Ovary (tissue), 3 donors: ENCODE data around the gene DFFA.

ENCODE experiments used
- EP300 ChIP-seq: sonication (generic); formaldehyde crosslinking; IDR thresholded peaks from one replicate; pipeline ENCODE4 v1.6.1; 2017; ENCODE audit warnings: antibody characterized with exemption
- TF ChIP-seq, protein P1 (sequence below), 3 donors: fragments of 450-650 bp in 2 of 3; fragments of 200-600 bp in 1 of 3; IDR thresholded peaks; one replicate each; pipeline versions ENCODE4 v1.5.1 to v1.8.0; 2016 to 2022; ENCODE audit warnings: antibody characterized with exemption in 3 of 3, mild to moderate bottlenecking in 1 of 3
- donor health status: DM: no; HTN: no; CAD: no.

DNA sequence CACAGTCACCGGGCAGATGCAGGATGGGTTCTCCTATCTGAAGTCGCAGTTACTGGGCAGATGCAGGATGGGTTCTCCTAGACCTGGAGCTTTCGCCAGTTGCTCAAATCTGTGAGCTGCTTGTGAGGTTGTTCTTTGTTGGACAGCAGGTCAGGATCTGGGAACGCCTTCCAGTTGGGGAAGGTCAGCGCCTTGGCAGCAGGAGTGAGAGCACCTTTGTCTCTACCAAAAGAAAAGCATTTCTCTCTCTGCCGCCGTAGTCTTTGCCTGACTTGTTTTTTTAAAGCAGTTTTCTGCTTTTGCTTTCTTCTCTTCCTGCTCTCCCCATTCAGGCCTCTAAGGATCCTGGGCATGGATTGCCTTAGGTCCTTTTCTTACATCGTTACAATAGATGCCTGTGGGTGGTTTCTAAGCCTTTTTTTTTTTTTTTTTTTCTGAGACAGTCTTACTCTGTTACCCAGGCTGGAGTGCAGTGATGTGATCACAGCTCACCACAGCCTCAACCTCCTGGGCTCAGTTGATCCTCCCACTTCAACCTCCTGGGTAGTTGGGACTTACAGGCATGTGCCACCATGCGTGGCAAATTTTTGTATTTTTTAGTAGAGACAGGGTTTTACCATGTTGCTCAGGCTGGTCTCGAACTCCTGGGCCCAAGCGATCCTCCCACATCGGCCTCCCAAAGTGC is 18.1 kb upstream of the DFFA start:
- no peak for TF ChIP-seq EP300
- TF ChIP-seq, protein P1, sequence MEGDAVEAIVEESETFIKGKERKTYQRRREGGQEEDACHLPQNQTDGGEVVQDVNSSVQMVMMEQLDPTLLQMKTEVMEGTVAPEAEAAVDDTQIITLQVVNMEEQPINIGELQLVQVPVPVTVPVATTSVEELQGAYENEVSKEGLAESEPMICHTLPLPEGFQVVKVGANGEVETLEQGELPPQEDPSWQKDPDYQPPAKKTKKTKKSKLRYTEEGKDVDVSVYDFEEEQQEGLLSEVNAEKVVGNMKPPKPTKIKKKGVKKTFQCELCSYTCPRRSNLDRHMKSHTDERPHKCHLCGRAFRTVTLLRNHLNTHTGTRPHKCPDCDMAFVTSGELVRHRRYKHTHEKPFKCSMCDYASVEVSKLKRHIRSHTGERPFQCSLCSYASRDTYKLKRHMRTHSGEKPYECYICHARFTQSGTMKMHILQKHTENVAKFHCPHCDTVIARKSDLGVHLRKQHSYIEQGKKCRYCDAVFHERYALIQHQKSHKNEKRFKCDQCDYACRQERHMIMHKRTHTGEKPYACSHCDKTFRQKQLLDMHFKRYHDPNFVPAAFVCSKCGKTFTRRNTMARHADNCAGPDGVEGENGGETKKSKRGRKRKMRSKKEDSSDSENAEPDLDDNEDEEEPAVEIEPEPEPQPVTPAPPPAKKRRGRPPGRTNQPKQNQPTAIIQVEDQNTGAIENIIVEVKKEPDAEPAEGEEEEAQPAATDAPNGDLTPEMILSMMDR (IDR thresholded peaks at IDR 0.05), result no peak
